K562 (cell line): ENCODE data around the gene ATP13A1. TPM values are rescaled to one million over a fixed set of nuclear protein-coding genes. Genes with fewer than 3 reads are reported as not detected.
A peak's percentile ranks its signal among the peaks of the same experiment; 100 is the strongest.

Source experiments
- ATAC-seq: fragments of 200-7000 bp; cut with Tn5 transposase; 3 replicates; pipeline ENCODE4 v1.9.1; 2020; ENCODE audit warnings: moderate library complexity
- BruUV-seq: library from RNA; stranded (reverse); fragments of 400-500 nt; replicated peaks from 2 replicates; lab custom pipeline; 2021; lab: Mats Ljungman, UMichigan
- CTCF ChIA-PET: fragments of 300-600 bp; formaldehyde crosslinking; extraction: SDS; loops from one replicate; lab custom pipeline; 2021; ENCODE audit warnings: low intra/inter-chr PET ratio; lab: Yijun Ruan, JAX
- POLR2A ChIA-PET: fragments of 300-600, 350-650 bp; sonication (Branson Sonifier 250); formaldehyde crosslinking; extraction: SDS; loops from one replicate; lab custom pipeline; 2021; ENCODE audit warnings: antibody characterized with exemption, inconsistent platforms; lab: Yijun Ruan, JAX
- DNase-seq, 4 experiments: peaks; one replicate each; pipeline versions ENCODE4 v3.0.0 to v3.0.0-alpha.2; 2011 to 2018; ENCODE audit warnings: low spot score in 3 of 4, mixed read lengths in 3 of 4; ENCODE audit errors: extremely low read depth in 1 of 4
- FAIRE-seq: peaks from 2 replicates; lab custom pipeline; 2011; peaks lifted over from hg19 to GRCh38; lab: Jason Lieb, UNC
- H2AFZ ChIP-seq: 2 replicates; pipeline ENCODE4 v1.6.0; 2011; ENCODE audit warnings: low read depth, low read length, control low read depth, inconsistent platforms
- H3K27ac ChIP-seq: fragments of 200-600 bp; 3 replicates; pipeline ENCODE4 v1.8.0; 2011; ENCODE audit warnings: low read depth, mild to moderate bottlenecking, control low read depth, inconsistent platforms, low read length, moderate library complexity, mixed read lengths; ENCODE audit errors: extremely low read depth
- H3K27me3 ChIP-seq, 2 experiments: fragments of 300-600 bp in 1 of 2; 2 replicates in 1 of 2; 3 replicates in 1 of 2; pipeline versions ENCODE4 v1.6.0 to v1.8.0; 2011; ENCODE audit warnings: inconsistent platforms in 2 of 2, low read length in 2 of 2, mild to moderate bottlenecking in 1 of 2, mixed read lengths in 1 of 2, moderate library complexity in 1 of 2; ENCODE audit not compliant: control insufficient read depth in 2 of 2, insufficient read depth in 2 of 2
- H3K36me3 ChIP-seq: fragments of 300-600 bp; 3 replicates; pipeline ENCODE4 v1.8.0; 2011; ENCODE audit warnings: mild to moderate bottlenecking, low read length, inconsistent platforms; ENCODE audit not compliant: control insufficient read depth, insufficient read depth
- H3K4me1 ChIP-seq, 2 experiments: fragments of 200-600 bp in 1 of 2; replicated peaks in 1 of 2; 2 replicates in 1 of 2; 3 replicates in 1 of 2; pipeline versions ENCODE4 v1.5.1 to v1.8.0; 2011; ENCODE audit warnings: inconsistent platforms in 2 of 2, low read length in 2 of 2, mild to moderate bottlenecking in 1 of 2, mixed read lengths in 1 of 2, moderate library complexity in 1 of 2; ENCODE audit not compliant: control insufficient read depth in 2 of 2, insufficient read depth in 2 of 2
- H3K4me2 ChIP-seq: 2 replicates; pipeline ENCODE4 v1.6.1; 2011; ENCODE audit warnings: low read length, control low read depth, inconsistent platforms, mixed read lengths; ENCODE audit not compliant: insufficient read depth
- H3K4me3 ChIP-seq: fragments of 200-600 bp; sonication (generic), shearing (Covaris generic); 2 replicates; pipeline ENCODE4 v1.5.1; 2016; ENCODE audit warnings: control low read depth, inconsistent platforms
- H3K79me2 ChIP-seq: fragments of 200-600 bp; 3 replicates; pipeline ENCODE4 v1.8.0; 2011; ENCODE audit warnings: low read length, inconsistent platforms; ENCODE audit not compliant: control insufficient read depth, insufficient read depth
- H3K9ac ChIP-seq, 2 experiments: 2 replicates each; pipeline versions ENCODE4 v1.6.0 to v1.6.1; 2011; ENCODE audit warnings: low read depth in 2 of 2, low read length in 2 of 2, control low read depth in 1 of 2, inconsistent platforms in 1 of 2, mild to moderate bottlenecking in 1 of 2, mixed read lengths in 1 of 2; ENCODE audit not compliant: insufficient read depth in 1 of 2
- H3K9me1 ChIP-seq: one replicate; pipeline ENCODE4 v1.6.0; 2011; ENCODE audit warnings: inconsistent platforms, mild to moderate bottlenecking, low read length, moderate library complexity; ENCODE audit not compliant: control insufficient read depth, insufficient read depth
- H3K9me3 ChIP-seq: replicated peaks from 2 replicates; pipeline ENCODE4 v1.5.1; 2011; ENCODE audit warnings: low read depth, low read length, inconsistent platforms; ENCODE audit not compliant: control insufficient read depth, insufficient read depth
- H4K20me1 ChIP-seq: replicated peaks from 2 replicates; pipeline ENCODE4 v1.6.1; 2011; ENCODE audit warnings: low read length, inconsistent platforms, mixed read lengths; ENCODE audit not compliant: control insufficient read depth, insufficient read depth
- CHCHD3 ChIP-seq: fragments of 250-450 bp; sonication (Bioruptor Pico); IDR thresholded peaks from 2 replicates; pipeline ENCODE4 v2.1.2; 2022; ENCODE audit warnings: mild to moderate bottlenecking
- MXD1 ChIP-seq: fragments of 250-450 bp; sonication (Bioruptor Pico); IDR thresholded peaks from 2 replicates; pipeline ENCODE4 v1.8.0; 2021; ENCODE audit warnings: borderline replicate concordance, mild to moderate bottlenecking, moderate library complexity; ENCODE audit not compliant: poor library complexity, severe bottlenecking
- PKNOX1 ChIP-seq: fragments of 450-650 bp; IDR thresholded peaks from 2 replicates; pipeline ENCODE4 v1.6.1; 2016
- SRSF3 ChIP-seq: fragments of 200-400 bp; formaldehyde crosslinking; IDR thresholded peaks from 2 replicates; pipeline ENCODE4 v1.6.1; 2016; ENCODE audit warnings: mild to moderate bottlenecking, low read length, moderate library complexity; ENCODE audit not compliant: insufficient read depth
- ZBTB40 ChIP-seq, 2 experiments: fragments of 450-650 bp in 1 of 2; sonication (generic) in 1 of 2; formaldehyde crosslinking in 1 of 2; IDR thresholded peaks; 2 replicates each; pipeline versions ENCODE4 v1.7.1 to v1.9.0; 2016 to 2022; ENCODE audit warnings: inconsistent platforms in 1 of 2, mild to moderate bottlenecking in 1 of 2, missing genetic modification reagents in 1 of 2
- ZBTB8A ChIP-seq: fragments of 450-650 bp; IDR thresholded peaks from 2 replicates; pipeline ENCODE4 v1.6.1; 2018; ENCODE audit warnings: mild to moderate bottlenecking, moderate library complexity; ENCODE audit not compliant: partially characterized antibody
- WGBS: fragments of 100-300 bp; shearing (Covaris generic); methylation state at CpG from one replicate; pipeline ENCODE4 v1.1.6; 2016; ENCODE audit warnings: low coverage, mixed read lengths; ENCODE audit not compliant: insufficient coverage; ENCODE audit errors: missing lambda C conversion rate; 5-methylcytosine and 5-hydroxymethylcytosine counted together
- in situ Hi-C: fragments of 300-500 bp; cut with MboI; formaldehyde crosslinking; loops from 4 replicates; pipeline ENCODE4 v1.15.0; 2018; ENCODE audit warnings: inconsistent platforms, mixed read lengths
- intact Hi-C: fragments of 100-400 bp; cut with micrococcal nuclease; formaldehyde crosslinking; loops from 2 replicates; pipeline ENCODE4 v1.14.2; 2022
- polyA plus RNA-seq, 8 experiments: library from polyadenylated mRNA; depleted of rRNA in 4 of 8; stranded (reverse) in 5 of 8; unstranded in 3 of 8; fragments of >200 nt; fragmentation: Nextera tagmentation in 2 of 8; fragmentation: Illumina TruSeq in 1 of 8; extraction: Ambion mirVana in 2 of 8; extraction: Trizol in 1 of 8; gene quantifications; 2 replicates each; pipeline versions ENCODE4 v1.2.1 to v1.2.3, GENCODE V29; 2011 to 2014; ENCODE audit warnings: inconsistent platforms in 1 of 8, missing spikeins in 1 of 8
- total RNA-seq, 7 experiments: library from RNA; depleted of rRNA in 6 of 7; stranded (reverse); fragments of >200 nt in 6 of 7; fragmentation: Illumina TruSeq in 2 of 7; extraction: Trizol in 2 of 7; gene quantifications; 2 replicates each; pipeline versions ENCODE4 v1.2.1 to v1.2.3, GENCODE V29; 2011 to 2021; ENCODE audit warnings: low replicate concordance in 1 of 7

ATP13A1 gene
- total and polyA plus RNA-seq, 9 of the 15 experiments (the other 6 are each of a cell fraction or from before 2014, with no cell fraction given): 0.90 to 83.8 (median 23.1) TPM

GRCh38 chr19:19602713-19603324 lies 60.7 kb downstream of the ATP13A1 start:
- Histone ChIP-seq H3K4me1 (peaks cover 3 to 9% of the 10 kb centered on the region in 2 experiments; a peak in 3 of 5 replicates), H3K9ac (no peak overlapping the region), H3K4me2 (no peak overlapping the region), H2AFZ (no peak overlapping the region), H3K27ac (no peak overlapping the region), H4K20me1 (no peaks in the 10 kb centered on the region), H3K36me3 (no peaks in the 10 kb centered on the region), H3K27me3 (no peaks in the 10 kb centered on the region), H3K9me1 (no peaks in the 10 kb centered on the region), H3K4me3 (no peak overlapping the region), H3K9me3 (no peaks in the 10 kb centered on the region), H3K79me2 (no peaks in the 10 kb centered on the region)
- TF ChIP-seq CHCHD3 (CRISPR knock-in tag) (no peak), ZBTB40 (IDR thresholded peaks at IDR 0.05) (no peak), ZBTB40 (CRISPR knock-in tag; IDR thresholded peaks at IDR 0.05) (no peak), SRSF3 (no peak), PKNOX1 (0 out of 2 replicates have a peak, but pooled peaks have one; percentile 8), MXD1 (CRISPR knock-in tag) (no peak), ZBTB8A (no peak)
- FAIRE-seq (no peak), ATAC-seq (no peak), DNase-seq (no peak)
- WGBS: 0% methylated on average over 3 of the region's 3 CpGs
- ChIA-PET CTCF (no interaction called here), POLR2A (interaction anchor here (0.6 to 0.7 kb wide), 3 partner anchors 14 to 110 kb away, joined by 3 to 4 read pairs (median 3); partner anchors contain the start of gene PBX4)
- BruUV-seq: no TSS peak
- intact Hi-C loops (no loop called here), in situ Hi-C loops (no loop called here)
